ENCODE data around the gene ATP13A1.
A peak's percentile ranks its signal among the peaks of the same experiment; 100 is the strongest.

Gene ATP13A1

DNA sequence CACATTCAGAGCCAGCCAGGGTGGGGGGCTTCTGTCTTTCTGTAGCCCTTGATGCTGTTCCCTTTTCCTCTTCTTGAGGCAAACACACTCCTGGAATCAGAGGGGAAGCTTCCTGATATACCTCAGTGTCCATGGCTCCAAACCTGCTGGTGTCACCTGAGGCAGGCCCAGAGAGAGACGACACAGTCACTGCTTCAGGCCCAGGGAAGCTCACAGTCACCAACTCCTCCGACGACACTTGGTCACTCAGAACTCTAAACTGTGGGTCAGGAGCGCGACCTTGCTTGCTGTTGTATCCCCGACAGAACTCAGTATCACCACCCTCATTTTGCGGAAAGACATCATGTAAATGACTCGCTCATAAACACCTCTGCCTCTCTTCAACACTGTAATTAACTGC lies 1.1 kb downstream of the ATP13A1 start:
- DNase-seq, result no peak

DNA sequence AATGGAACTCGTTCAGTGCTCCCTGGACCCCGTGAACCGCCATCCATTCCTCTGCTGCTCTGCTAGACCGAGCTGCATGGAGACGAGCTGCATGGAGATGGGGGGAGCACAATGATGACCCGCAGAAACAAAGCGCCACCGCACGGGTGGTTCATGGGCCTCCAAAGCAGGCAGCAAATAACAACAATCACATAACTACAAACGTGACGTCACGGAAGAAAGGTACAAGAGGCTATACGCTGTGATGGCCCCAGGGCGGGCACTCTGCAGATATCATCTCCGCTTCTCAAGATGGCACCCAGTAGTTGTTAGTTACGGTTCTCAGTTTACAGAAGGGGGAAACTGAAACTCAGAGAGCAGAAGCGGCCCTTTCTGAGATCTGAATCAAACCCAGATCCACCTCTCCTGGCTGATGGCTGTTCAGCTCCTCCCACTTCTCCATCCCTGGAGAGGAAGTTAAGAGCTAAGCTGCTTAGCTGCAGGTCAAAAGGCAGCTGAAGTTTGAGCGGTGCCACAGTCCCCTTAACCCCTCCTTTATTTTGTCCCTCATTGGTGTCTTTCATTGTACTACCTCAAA lies 1.7 kb downstream of the ATP13A1 start:
- peak; percentile 66 for DNase-seq

GRCh38 chr19:19661141-19661674 lies 2.3 kb downstream of the ATP13A1 start:
- no peak for DNase-seq

- no peak for DNase-seq
These were observed 3.7 kb downstream of the ATP13A1 start for GRCh38 chr19:19659646-19660245.

DNA sequence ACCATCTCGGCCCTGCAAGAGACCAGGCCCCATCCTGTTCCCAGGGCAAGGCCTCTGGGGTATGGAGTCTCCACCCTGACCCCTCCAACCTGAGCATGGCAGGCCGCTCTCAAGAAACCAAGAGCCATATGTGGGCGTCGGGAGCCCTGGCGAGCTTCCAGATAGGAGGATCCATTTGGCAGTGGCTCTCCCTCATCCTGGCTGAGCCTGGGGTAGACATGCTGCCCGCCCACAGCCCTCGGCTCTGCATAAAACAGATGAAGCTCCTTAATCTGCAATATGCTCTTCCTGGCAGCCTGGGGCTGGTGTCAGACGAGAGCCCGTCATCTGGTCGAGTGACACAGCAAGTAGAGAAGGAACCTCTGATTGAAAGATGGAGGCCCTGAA lies 6.1 kb downstream of the ATP13A1 start:
- DNase-seq, result no peak

DNA sequence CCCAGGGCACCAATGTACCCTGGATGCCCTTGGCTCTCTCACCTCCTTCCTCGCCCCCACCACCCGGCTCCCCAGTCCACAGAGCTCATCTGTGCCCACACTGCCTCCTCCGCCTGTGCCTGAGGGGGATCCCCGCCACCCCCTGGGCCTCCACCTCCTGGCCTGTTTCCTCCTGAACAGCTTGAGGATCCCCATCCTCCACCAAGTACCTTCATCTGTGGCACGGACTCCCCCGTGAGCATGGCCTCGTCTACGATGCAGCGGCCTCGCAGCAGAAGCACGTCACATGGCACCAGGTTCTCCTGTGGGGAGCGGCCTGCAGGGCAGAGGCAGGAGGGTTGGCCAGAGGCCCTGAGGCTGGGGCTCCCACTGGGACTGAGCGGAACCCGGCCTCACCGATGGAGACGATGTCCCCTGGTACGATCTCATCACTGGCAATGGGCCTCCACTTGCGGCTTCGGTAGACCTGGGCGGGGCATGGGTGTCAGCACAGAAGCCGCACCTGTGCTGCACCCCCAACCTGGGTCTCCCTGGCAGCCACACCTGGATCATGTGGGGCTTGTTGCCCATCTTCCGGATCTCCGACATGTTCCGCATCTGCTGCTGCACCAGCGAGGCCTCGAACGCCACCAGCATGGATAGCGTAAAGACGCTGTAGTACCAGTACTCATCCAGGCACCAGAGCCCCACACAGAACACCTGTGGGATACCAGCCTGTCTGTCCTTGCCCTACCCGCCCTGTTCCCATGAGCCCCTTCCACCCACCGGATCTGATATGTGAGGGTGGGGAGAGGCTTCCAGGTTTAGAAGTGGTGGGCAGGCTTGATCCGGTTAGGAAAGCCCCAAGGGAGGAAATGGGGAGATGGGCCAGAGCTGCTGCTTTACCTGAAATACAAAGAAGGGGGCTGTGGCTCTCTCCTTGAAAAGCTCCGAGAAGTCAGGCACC lies 6.8 kb downstream of the ATP13A1 start:
- DNase-seq, result no peak

DNA sequence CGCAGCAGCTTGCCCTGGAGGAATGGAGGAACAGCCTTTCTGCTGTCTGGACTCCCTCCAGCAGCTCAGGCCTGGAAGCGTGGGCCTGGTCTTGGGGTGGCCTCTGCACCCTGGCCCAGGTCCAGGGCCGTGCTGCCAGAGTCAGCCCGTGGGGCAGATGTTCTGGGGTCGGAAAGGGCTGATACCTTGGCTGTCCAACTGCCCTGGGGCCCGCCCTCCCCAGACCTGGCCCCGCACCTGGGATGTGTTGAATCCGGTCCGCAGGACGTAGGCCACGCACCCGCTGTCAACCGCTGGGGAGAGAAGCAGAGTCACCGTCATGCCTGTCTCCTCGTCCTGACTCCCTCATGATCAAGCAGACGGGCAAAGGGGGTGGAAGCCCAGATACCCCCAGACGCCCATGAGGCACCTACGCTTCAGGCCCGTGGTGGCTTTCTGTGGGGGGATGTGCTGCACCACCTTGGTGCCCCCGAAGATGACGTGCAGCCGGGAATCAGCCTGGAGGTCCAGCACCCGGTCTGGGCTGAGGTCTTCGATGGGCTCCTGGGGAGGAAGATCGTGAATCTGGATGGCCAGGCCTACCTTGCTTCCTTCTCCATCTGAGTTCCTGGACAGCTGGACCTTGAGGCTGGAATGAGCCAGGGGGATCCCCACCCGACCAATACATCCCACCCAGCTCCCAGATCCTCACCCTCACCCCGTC lies 7.7 kb downstream of the ATP13A1 start:
- no peak for DNase-seq

- no peak for DNase-seq
These were observed 8.4 kb downstream of the ATP13A1 start for GRCh38 chr19:19655051-19655594.

- no peak for DNase-seq
These were observed 9.0 kb downstream of the ATP13A1 start for GRCh38 chr19:19654441-19654840.

GRCh38 chr19:19653597-19654147 lies 9.8 kb downstream of the ATP13A1 start:
- DNase-seq, result no peak

GRCh38 chr19:19652482-19653295 lies 10.8 kb downstream of the ATP13A1 start:
- DNase-seq, result no peak

DNA sequence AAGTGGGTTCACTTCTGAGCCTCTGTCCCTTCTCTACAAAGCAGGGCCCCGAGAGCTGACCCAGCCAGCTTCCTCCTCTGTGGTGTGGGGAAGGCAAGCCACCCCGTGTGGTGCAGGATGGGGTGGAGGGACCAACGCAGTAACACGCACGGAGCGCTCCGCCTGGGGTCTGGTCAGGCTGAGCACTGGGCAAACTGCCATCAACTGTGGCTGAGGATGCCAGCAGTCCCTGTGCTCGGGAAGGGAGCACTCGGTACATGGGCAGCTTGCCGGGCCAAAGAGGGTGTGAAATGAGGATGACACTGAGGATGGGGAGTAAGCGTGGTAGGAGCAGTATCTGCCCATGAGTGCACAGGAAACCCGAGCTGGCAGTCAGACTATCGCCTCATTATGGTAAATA lies 12.4 kb downstream of the ATP13A1 start:
- no peak for DNase-seq

DNA sequence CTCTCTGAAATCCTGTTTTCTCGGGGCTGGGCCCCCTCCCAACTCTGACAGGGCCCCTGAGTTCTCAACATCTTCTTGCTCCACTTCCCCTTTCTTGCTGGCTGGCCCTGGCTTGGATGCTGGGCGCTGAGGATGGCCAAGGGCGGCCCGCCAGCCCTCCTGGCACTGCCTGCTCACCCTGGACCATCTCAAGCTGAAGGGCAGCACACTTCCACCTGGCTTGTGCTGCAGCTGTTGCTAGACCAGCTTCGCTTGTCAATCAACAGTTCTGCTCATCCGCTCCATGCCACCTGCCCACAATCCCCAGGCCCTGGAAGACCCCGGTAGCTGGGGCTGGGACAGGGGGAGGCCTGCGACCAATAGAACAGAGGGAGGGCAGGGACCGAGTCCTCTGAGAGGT lies 13.1 kb downstream of the ATP13A1 start:
- DNase-seq, result no peak

DNA sequence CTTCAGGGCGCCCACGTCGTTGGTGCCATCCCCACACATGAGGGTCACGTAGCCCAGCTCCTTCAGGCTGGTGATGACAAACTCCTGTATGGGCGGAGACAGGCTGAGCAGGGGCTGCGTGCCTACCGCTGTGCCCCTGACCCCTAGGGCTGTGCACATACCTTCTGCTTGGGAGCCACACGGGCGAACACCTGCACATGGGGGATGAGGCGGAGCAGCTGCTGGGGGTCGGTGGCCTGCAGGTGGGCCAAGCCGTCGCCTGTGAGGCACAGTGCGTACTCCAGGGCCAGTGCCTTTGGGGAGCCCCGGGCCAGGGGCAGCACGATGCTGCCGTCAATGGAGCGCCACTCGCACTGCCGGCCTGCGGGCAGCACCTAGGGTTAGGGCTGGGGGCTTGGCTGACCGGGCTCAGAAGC lies 13.9 kb downstream of the ATP13A1 start:
- no peak for DNase-seq

DNA sequence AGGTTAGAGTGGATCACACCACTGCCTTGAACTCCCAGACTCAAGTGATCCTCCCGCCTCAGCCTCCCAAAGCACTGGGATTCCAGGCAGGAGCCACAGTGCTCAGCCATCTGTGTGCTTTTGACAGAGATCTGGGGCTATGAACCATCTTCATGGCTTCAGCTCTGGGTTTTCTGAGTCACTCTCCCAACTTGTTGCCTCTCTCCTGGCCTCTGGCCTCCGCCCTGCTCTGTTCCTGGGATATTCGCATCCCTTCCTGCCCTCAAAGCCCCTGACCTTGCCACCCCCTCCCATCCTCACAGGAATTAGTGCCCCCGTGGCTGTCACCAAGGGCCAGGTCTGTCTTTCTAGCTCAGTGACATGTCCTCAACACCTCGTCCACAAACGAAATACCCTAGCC lies 14.3 kb downstream of the ATP13A1 start:
- no peak for DNase-seq

GRCh38 chr19:19647037-19647835 lies 16.2 kb downstream of the ATP13A1 start:
- DNase-seq, result no peak

- no peak for DNase-seq
These were observed 18.1 kb downstream of the ATP13A1 start for GRCh38 chr19:19645233-19645870.

GRCh38 chr19:19644054-19644388 lies 19.5 kb downstream of the ATP13A1 start:
- no peak for DNase-seq

- peak; percentile 93 for DNase-seq
These were observed 20.1 kb downstream of the ATP13A1 start, which contains the start of gene GMIP for GRCh38 chr19:19643158-19644053. GMIP (minus strand) TSS chr19:19643657; CDS start chr19:19643529, 128 bp downstream.

Data from stimulated activated CD8-positive, alpha-beta memory T cell treated with anti-CD3 and anti-CD28 coated beads, Interleukin-4, amount 100 ng/mL, for 48 hours (primary cell).